Left lung (tissue), 10 donors: Measurements from ENCODE around the gene EMP1. TPM values are rescaled to one million over a fixed set of nuclear protein-coding genes. Genes with fewer than 3 reads are reported as not detected.

Experiments used
- ATAC-seq: fragments of 200-7000 bp; cut with Tn5 transposase; one replicate; pipeline ENCODE4 v1.9.1; 2020; ENCODE audit warnings: moderate library complexity
- DNase-seq, 4 donors: peaks; one replicate each; pipeline ENCODE4 v3.0.0-alpha.2; 2013 to 2020
- H3K27ac ChIP-seq, 2 donors: fragments of 200-600 bp; sonication (generic) in 1 of 2; one replicate each; pipeline versions ENCODE4 v1.5.0 to v1.8.0; 2020 to 2021
- H3K27me3 ChIP-seq, 2 donors: fragments of 200-600 bp; sonication (generic) in 1 of 2; one replicate each; pipeline versions ENCODE4 v1.5.0 to v1.8.0; 2020 to 2021
- H3K36me3 ChIP-seq, 2 donors: fragments of 200-600 bp; sonication (generic) in 1 of 2; one replicate each; pipeline versions ENCODE4 v1.5.0 to v1.8.0; 2020 to 2021
- H3K4me1 ChIP-seq, 2 donors: fragments of 200-600 bp; one replicate each; pipeline ENCODE4 v1.8.0; 2021
- H3K4me3 ChIP-seq, 2 donors: fragments of 200-600 bp; sonication (generic) in 1 of 2; one replicate each; pipeline versions ENCODE4 v1.5.0 to v1.8.0; 2020 to 2021; ENCODE audit warnings: mild to moderate bottlenecking in 1 of 2
- H3K9me3 ChIP-seq, 2 donors: fragments of 200-600 bp; sonication (generic) in 1 of 2; one replicate each; pipeline versions ENCODE4 v1.5.0 to v1.8.0; 2020 to 2021
- CTCF ChIP-seq, 2 donors: fragments of 200-600 bp; sonication (generic) in 1 of 2; IDR thresholded peaks; one replicate each; pipeline versions ENCODE4 v1.5.0 to v1.8.0; 2021; ENCODE audit warnings: antibody characterized with exemption in 2 of 2
- intact Hi-C, 2 donors: fragments of 100-400 bp; cut with DNase I; formaldehyde crosslinking; loops; one replicate each; pipeline versions ENCODE4 v1.11.2 to v1.14.2; 2022
- polyA plus RNA-seq, 6 donors: library from polyadenylated mRNA; unstranded; fragments of 120-200 nt; gene quantifications; one replicate each; pipeline ENCODE4 v1.2.1, GENCODE V29; 2013; ENCODE audit not compliant: insufficient read length in 6 of 6
- total RNA-seq, 2 donors: library from RNA; stranded (reverse); fragmentation: NEBNext Ultra II Directional; extraction: Animal tissue kit (Norgen Biotek cat#: 25700); gene quantifications; one replicate each; pipeline ENCODE4 v1.2.1, GENCODE V29; 2021
- donor health status: DM: no; HTN: yes; CAD: no.
- donor health status: DM: no; HTN: no; CAD: no.

The EMP1 gene
- total and polyA plus RNA-seq, 8 donors, result 79.3 to 369 (median 133) TPM

- peak in 2 of 4 donors; percentile 76 to 85 for DNase-seq
- intact Hi-C loops, result no loop called here
- H3K4me3 ChIP-seq, result no peak overlapping the region
- H3K27ac ChIP-seq, result no peak overlapping the region
- peaks cover 31 to 52% of the 10 kb centered on the region in 2 donors for H3K4me1 ChIP-seq
- H3K36me3 ChIP-seq, result peaks cover 0 to 55% of the 10 kb centered on the region in 2 donors
- H3K9me3 ChIP-seq, result no peaks in the 10 kb centered on the region
- peak; percentile 67 to 74 for TF ChIP-seq CTCF (IDR thresholded peaks at IDR 0.05)
- peak; percentile 69 for ATAC-seq
- no peaks in the 10 kb centered on the region for H3K27me3 ChIP-seq
These were observed 15.5 kb downstream of the EMP1 start for GRCh38 chr12:13211859-13212664.

- peaks cover 7 to 23% of the 10 kb centered on the region in 2 donors for H3K4me1 ChIP-seq
- H3K27ac ChIP-seq, result no peak overlapping the region
- H3K36me3 ChIP-seq, result peaks cover 0 to 65% of the 10 kb centered on the region in 2 donors
- H3K27me3 ChIP-seq, result no peaks in the 10 kb centered on the region
- ATAC-seq (no peak), DNase-seq (no peak)
- no peak for TF ChIP-seq CTCF (IDR thresholded peaks at IDR 0.05)
- intact Hi-C loops, result no loop called here
- no peaks in the 10 kb centered on the region for H3K9me3 ChIP-seq
- H3K4me3 ChIP-seq, result no peak overlapping the region
These were observed 18.5 kb downstream of the EMP1 start for GRCh38 chr12:13215056-13215455.

- Histone ChIP-seq H3K27me3 (no peaks in the 10 kb centered on the region), H3K9me3 (no peaks in the 10 kb centered on the region), H3K36me3 (peaks cover 0 to 44% of the 10 kb centered on the region in 2 donors), H3K4me3 (no peak overlapping the region), H3K27ac (no peak overlapping the region), H3K4me1 (peaks cover 4 to 9% of the 10 kb centered on the region in 2 donors)
- TF ChIP-seq CTCF (IDR thresholded peaks at IDR 0.05), result no peak
- ATAC-seq (no peak), DNase-seq (no peak)
- intact Hi-C loops, result no loop called here
These were observed 22.1 kb downstream of the EMP1 start for GRCh38 chr12:13218641-13219040.

GRCh38 chr12:13219320-13219719 lies 22.8 kb downstream of the EMP1 start:
- H3K9me3 ChIP-seq, result no peaks in the 10 kb centered on the region
- intact Hi-C loops, result no loop called here
- no peak overlapping the region for H3K4me3 ChIP-seq
- TF ChIP-seq CTCF (IDR thresholded peaks at IDR 0.05), result no peak
- no peaks in the 10 kb centered on the region for H3K27me3 ChIP-seq
- H3K4me1 ChIP-seq, result peaks cover 4 to 9% of the 10 kb centered on the region in 2 donors
- no peak overlapping the region for H3K27ac ChIP-seq
- DNase-seq (no peak), ATAC-seq (no peak)
- peaks cover 0 to 38% of the 10 kb centered on the region in 2 donors for H3K36me3 ChIP-seq

GRCh38 chr12:13220838-13221237 lies 24.3 kb downstream of the EMP1 start:
- H3K36me3 ChIP-seq, result peaks cover 0 to 22% of the 10 kb centered on the region in 2 donors
- no peaks in the 10 kb centered on the region for H3K9me3 ChIP-seq
- no peaks in the 10 kb centered on the region for H3K27me3 ChIP-seq
- intact Hi-C loops, result loop anchor here in 1 of 2 donors (10.0 kb wide), 2 partner anchors 216 to 306 kb away; partner anchors contain the start of gene HEBP1
- ATAC-seq (no peak), DNase-seq (no peak)
- peaks cover 4 to 9% of the 10 kb centered on the region in 2 donors for H3K4me1 ChIP-seq
- no peak overlapping the region for H3K4me3 ChIP-seq
- no peak overlapping the region for H3K27ac ChIP-seq
- no peak for TF ChIP-seq CTCF (IDR thresholded peaks at IDR 0.05)
